ENCODE data around the gene HOMEZ.
A peak's percentile ranks its signal among the peaks of the same experiment; 100 is the strongest.

Gene HOMEZ

DNA sequence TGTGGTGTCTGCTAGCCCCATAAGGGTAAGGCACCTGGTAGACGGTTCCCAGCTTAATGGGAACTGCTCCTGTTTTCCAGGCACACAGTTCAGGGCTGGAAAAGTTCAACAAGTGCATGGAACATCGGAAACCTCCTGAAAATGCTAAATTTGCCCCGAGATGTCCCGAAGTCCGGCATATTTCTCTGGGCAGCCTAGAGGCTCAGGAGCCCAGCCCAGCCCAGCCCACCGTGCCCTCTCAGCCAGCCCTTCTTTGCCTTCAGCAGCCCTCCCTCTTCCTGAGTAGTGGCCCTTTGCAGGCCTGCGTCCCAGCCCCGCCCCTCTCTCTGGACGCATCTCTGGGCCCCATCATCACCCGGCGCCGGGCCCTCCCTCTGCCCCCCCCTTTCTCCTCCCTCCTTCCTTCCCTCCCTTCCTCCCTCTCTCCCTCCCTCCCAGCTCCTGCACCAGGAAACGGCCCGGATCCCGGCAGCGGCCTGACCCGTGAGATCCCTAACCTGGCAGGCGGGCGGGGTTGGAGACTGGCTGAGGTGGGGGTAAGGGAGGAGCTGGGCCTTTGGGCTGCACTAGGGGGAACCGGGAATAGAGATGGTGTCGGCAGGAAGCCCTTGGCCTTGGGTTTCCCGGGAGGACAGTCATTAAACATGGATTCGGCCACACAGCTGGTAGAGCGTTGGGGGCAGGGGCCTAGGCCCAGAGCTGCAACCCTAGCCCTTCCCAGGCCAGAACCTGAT is 20.6 kb upstream of the HOMEZ start, which contains the start of gene BCL2L2:
TSS of gene BCL2L2 (plus strand) at position 422 of the 734 bp plus-strand sequence. CDS start 935 bp downstream, outside the sequence.
- H3K4me3 ChIP-seq (ENCODE audit: control insufficient read depth in 1 of 7, extremely low read depth in 1 of 7, insufficient read depth in 4 of 7, low read depth in 2 of 7, low read length in 6 of 7), result peak within 1 kb of the TSS; percentile 57 to 95 (median 77)
- ChIA-PET CTCF (interaction anchor here (1.0 to 20.4 kb wide), 8 partner anchors 11 to 119 kb away, joined by 3 to 177 read pairs (median 3); partner anchors contain the start of gene PABPN1), POLR2A (interaction anchor here (0.6 to 2.8 kb wide), 3 partner anchors 15 to 37 kb away, joined by 3 to 13 read pairs (median 3); partner anchors contain the start of genes HOMEZ and PABPN1)
- H3K27me3 ChIP-seq (replicated peaks in 2 of 5; ENCODE audit: control insufficient read depth in 4 of 5, insufficient read depth in 5 of 5, low read length in 4 of 5), result no peaks in the 10 kb centered on the region
- no peaks in the 10 kb centered on the region for H3K9me3 ChIP-seq (ENCODE audit: control extremely low read depth in 1 of 5, control insufficient read depth in 4 of 5, insufficient read depth in 2 of 5, low read depth in 1 of 5, low read length in 4 of 5)
- peaks cover 6 to 48% (median 37%) of the 10 kb centered on the region in 4 experiments for H3K4me1 ChIP-seq (ENCODE audit: control extremely low read depth in 1 of 4, control insufficient read depth in 4 of 4, insufficient read depth in 4 of 4, low read length in 3 of 4)
- 0% methylated on average over 17 of the region's 24 CpGs for WGBS (ENCODE audit: insufficient coverage)
- peak within 1 kb of the TSS; percentile 72 to 93 for H3K27ac ChIP-seq (ENCODE audit: insufficient read depth in 1 of 2, low read depth in 1 of 2, low read length in 2 of 2, poor library complexity in 1 of 2, severe bottlenecking in 2 of 2)
- peaks cover 2 to 32% (median 21%) of the 10 kb centered on the region in 4 experiments for H3K36me3 ChIP-seq (ENCODE audit: control insufficient read depth in 4 of 4, insufficient read depth in 4 of 4, low read length in 3 of 4)
- DNase-seq, result peak; percentile 69 to 82 (median 74)

DNA sequence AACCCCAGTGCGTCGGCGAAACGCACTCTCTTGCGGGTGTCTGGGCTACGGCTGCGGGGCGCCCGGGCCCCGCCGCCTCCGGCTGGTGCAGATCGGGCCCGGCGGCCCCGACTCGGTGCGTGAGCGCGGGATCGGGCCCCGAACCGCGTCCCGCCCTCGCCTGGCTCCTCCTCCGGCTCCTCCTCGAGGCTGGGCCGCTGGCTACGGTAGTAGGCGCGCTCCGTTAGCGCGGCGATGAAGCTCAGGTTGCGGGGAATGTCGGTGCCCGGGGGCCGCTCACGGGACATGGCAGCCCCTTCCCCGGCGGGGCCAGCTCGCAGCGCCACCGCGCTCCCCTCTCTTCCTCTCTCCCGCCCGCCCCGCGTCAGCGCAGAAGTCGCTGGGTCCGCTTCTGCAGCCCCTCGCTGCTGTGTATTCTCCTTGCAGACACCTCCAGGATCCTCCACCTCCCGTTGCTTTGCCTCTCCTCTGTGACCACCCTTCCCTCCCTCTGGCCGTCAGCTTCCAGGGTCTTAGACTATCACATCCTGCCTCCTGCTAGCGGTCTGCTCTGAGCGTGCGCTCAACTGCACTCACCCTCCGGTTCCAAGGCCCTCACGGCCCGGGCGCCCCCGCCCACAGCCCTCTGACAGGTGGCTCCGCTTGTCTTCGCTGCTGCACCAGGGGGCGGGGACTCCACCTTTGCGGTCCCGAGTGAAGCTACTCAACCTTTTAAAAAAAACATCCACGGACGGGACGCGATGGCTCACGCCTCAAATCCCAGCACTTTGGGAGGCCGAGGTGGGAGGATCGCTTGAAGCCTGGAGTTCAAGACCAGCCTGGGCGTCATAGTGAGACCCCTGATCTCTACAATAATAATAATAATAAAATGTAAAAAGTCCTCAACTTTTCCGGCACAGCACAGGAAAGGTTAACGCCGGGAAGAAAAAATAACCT is 16.6 kb upstream of the HOMEZ start, which contains the start of gene PPP1R3E:
TSS of gene PPP1R3E (minus strand) at position 570 of the 936 bp plus-strand sequence. CDS start at position 287, 283 bp downstream.
- peak; percentile 78 to 89 (median 84) for DNase-seq
- Histone ChIP-seq H3K36me3 (ENCODE audit: control insufficient read depth in 4 of 4, insufficient read depth in 4 of 4, low read length in 3 of 4) (peaks cover 0 to 18% (median 7%) of the 10 kb centered on the region in 4 experiments), H3K27ac (ENCODE audit: insufficient read depth in 1 of 2, low read depth in 1 of 2, low read length in 2 of 2, poor library complexity in 1 of 2, severe bottlenecking in 2 of 2) (peak within 1 kb of the TSS; percentile 47 to 84), H3K4me1 (ENCODE audit: control extremely low read depth in 1 of 4, control insufficient read depth in 4 of 4, insufficient read depth in 4 of 4, low read length in 3 of 4) (peaks cover 16 to 56% (median 46%) of the 10 kb centered on the region in 4 experiments), H3K27me3 (replicated peaks in 2 of 5; ENCODE audit: control insufficient read depth in 4 of 5, insufficient read depth in 5 of 5, low read length in 4 of 5) (no peaks in the 10 kb centered on the region), H3K4me3 (ENCODE audit: control insufficient read depth in 1 of 7, extremely low read depth in 1 of 7, insufficient read depth in 4 of 7, low read depth in 2 of 7, low read length in 6 of 7) (peak within 1 kb of the TSS; percentile 72 to 95 (median 83)), H3K9me3 (ENCODE audit: control extremely low read depth in 1 of 5, control insufficient read depth in 4 of 5, insufficient read depth in 2 of 5, low read depth in 1 of 5, low read length in 4 of 5) (no peaks in the 10 kb centered on the region)
- CTCF ChIA-PET, result interaction anchor here (0.6 to 20.4 kb wide), 10 partner anchors 8 to 234 kb away, joined by 3 to 177 read pairs (median 13); partner anchors contain the start of genes HOMEZ and PABPN1
- POLR2A ChIA-PET, result interaction anchor here (1.3 to 3.7 kb wide), 4 partner anchors 15 to 77 kb away, joined by 5 to 38 read pairs (median 8); partner anchors contain the start of genes HOMEZ and PABPN1
- 1% methylated on average over 56 of the region's 81 CpGs for WGBS (ENCODE audit: insufficient coverage)

DNA sequence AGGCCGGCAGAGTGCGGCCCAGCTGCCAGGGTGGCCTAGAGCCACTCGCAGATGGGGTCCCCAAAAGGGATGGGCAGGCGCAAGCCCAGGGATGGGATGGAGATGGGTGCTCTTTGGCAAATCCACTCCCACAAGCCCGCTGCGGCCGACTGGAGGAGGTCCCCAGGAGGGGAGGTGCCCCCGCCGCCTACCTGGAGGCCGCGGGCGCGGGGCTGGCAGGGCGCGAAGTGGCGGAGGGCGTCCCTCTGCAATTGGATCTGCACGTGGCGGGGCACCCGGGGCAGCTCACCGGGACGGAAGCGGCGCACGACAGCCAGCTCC is 16.0 kb upstream of the HOMEZ start:
- H3K4me3 ChIP-seq (ENCODE audit: control insufficient read depth in 1 of 7, extremely low read depth in 1 of 7, insufficient read depth in 4 of 7, low read depth in 2 of 7, low read length in 6 of 7), result peak overlapping the region; percentile 72 to 95 (median 83)
- CTCF ChIA-PET, result interaction anchor here (0.8 to 20.4 kb wide), 10 partner anchors 9 to 38 kb away, joined by 3 to 177 read pairs (median 13); partner anchors contain the start of genes HOMEZ and PABPN1
- H3K36me3 ChIP-seq (ENCODE audit: control insufficient read depth in 4 of 4, insufficient read depth in 4 of 4, low read length in 3 of 4), result peaks cover under 1 to 24% (median 10%) of the 10 kb centered on the region in 4 experiments
- H3K27me3 ChIP-seq (replicated peaks in 2 of 5; ENCODE audit: control insufficient read depth in 4 of 5, insufficient read depth in 5 of 5, low read length in 4 of 5), result no peaks in the 10 kb centered on the region
- no peak for DNase-seq
- peak overlapping the region; percentile 47 to 84 for H3K27ac ChIP-seq (ENCODE audit: insufficient read depth in 1 of 2, low read depth in 1 of 2, low read length in 2 of 2, poor library complexity in 1 of 2, severe bottlenecking in 2 of 2)
- no peaks in the 10 kb centered on the region for H3K9me3 ChIP-seq (ENCODE audit: control extremely low read depth in 1 of 5, control insufficient read depth in 4 of 5, insufficient read depth in 2 of 5, low read depth in 1 of 5, low read length in 4 of 5)
- POLR2A ChIA-PET, result interaction anchor here (1.1 to 3.7 kb wide), 6 partner anchors 15 to 78 kb away, joined by 3 to 38 read pairs (median 6); partner anchors contain the start of genes HOMEZ and PABPN1
- peaks cover 16 to 49% (median 40%) of the 10 kb centered on the region in 4 experiments for H3K4me1 ChIP-seq (ENCODE audit: control extremely low read depth in 1 of 4, control insufficient read depth in 4 of 4, insufficient read depth in 4 of 4, low read length in 3 of 4)
- WGBS (ENCODE audit: insufficient coverage), result 0% methylated on average over 21 of the region's 25 CpGs

DNA sequence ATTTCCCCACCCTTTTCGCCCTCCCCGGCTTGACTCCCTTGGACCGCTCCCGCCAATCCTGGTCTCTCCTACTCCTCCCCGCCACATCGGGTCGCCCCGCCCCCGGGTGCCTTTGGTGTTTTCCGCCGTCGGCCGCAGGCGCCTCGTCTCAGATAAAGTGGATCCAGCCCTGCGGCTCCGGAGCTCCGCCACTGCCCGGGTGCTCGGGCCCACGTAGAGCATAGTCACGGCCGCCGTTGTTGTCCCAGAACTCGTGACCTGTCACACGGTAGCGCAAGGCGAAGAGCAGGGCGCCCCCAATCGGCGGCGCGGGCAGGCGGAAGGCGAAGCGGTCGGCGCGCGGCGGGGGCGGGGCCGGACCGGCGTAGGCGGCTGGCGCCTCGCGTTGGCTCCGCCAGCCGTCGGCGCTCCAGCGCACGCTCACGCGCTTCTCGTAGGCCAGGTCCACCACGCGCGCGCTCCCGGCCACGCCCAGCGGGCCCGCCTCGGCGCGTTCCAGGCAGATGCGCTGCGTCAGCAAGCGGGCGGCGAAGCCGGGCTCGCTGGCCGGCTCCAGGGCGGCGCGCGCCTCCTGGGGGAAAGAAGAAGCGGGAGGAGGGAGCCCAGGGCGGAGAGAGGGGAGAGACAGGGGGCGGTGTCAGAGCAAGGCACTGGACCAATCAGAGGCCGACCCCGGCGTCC is 15.5 kb upstream of the HOMEZ start:
- CTCF ChIA-PET, result interaction anchor here (0.8 to 20.4 kb wide), 15 partner anchors 9 to 192 kb away, joined by 3 to 177 read pairs (median 5); partner anchors contain the start of genes CMTM5, HOMEZ and PABPN1

DNA sequence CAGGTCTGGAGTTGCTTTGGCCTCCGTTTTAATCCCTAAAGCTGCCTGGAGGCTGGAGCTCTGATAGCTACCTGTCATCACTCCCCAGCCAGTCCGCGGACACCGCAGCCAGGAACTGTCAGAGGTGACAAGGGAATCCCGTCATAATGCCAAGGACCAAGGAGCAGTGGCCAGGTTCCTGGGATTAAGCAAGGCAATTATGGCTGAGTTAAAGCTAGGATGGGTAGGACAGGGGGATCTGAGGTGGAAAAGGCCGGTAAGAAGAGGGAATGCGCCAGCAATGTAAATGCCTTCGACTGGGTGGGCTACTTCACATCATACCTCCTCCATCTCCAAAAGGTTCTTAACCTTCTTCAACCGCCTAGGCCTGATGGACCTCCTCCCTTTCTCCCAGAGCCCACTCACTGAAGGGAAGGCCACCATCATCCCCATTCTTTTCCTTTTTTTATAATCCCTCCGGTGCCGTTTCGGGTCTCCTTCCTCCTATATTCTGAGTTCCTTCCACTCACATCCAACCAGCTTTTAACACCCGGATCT is 14.8 kb upstream of the HOMEZ start:
- 10% methylated on average over 8 of the region's 13 CpGs for WGBS (ENCODE audit: insufficient coverage)
- CTCF ChIA-PET, result interaction anchor here (0.7 to 20.4 kb wide), 16 partner anchors 10 to 192 kb away, joined by 3 to 177 read pairs (median 6); partner anchors contain the start of genes CMTM5, HOMEZ and PABPN1
- H3K4me1 ChIP-seq (ENCODE audit: control extremely low read depth in 1 of 4, control insufficient read depth in 4 of 4, insufficient read depth in 4 of 4, low read length in 3 of 4), result peaks cover 10 to 42% (median 31%) of the 10 kb centered on the region in 4 experiments

More for the DNA sequence above, 15.5 kb upstream of the HOMEZ start:
- POLR2A ChIA-PET, result interaction anchor here (0.8 to 3.7 kb wide), 9 partner anchors 12 to 78 kb away, joined by 3 to 38 read pairs (median 4); partner anchors contain the start of genes HOMEZ and PABPN1
- Histone ChIP-seq H3K4me1 (ENCODE audit: control extremely low read depth in 1 of 4, control insufficient read depth in 4 of 4, insufficient read depth in 4 of 4, low read length in 3 of 4) (peaks cover 16 to 49% (median 37%) of the 10 kb centered on the region in 4 experiments), H3K4me3 (ENCODE audit: control insufficient read depth in 1 of 7, extremely low read depth in 1 of 7, insufficient read depth in 4 of 7, low read depth in 2 of 7, low read length in 6 of 7) (peak overlapping the region; percentile 83 to 95 (median 91)), H3K9me3 (ENCODE audit: control extremely low read depth in 1 of 5, control insufficient read depth in 4 of 5, insufficient read depth in 2 of 5, low read depth in 1 of 5, low read length in 4 of 5) (no peaks in the 10 kb centered on the region), H3K36me3 (ENCODE audit: control insufficient read depth in 4 of 4, insufficient read depth in 4 of 4, low read length in 3 of 4) (peaks cover 4 to 29% (median 13%) of the 10 kb centered on the region in 4 experiments), H3K27me3 (replicated peaks in 2 of 5; ENCODE audit: control insufficient read depth in 4 of 5, insufficient read depth in 5 of 5, low read length in 4 of 5) (no peaks in the 10 kb centered on the region), H3K27ac (ENCODE audit: insufficient read depth in 1 of 2, low read depth in 1 of 2, low read length in 2 of 2, poor library complexity in 1 of 2, severe bottlenecking in 2 of 2) (peak overlapping the region; percentile 64 to 90)
- DNase-seq, result peak; percentile 98 to 99 (median 99)
- under 1% methylated on average over 81 of the region's 87 CpGs for WGBS (ENCODE audit: insufficient coverage)

More for the DNA sequence above, 14.8 kb upstream of the HOMEZ start:
- Histone ChIP-seq H3K27me3 (replicated peaks in 2 of 5; ENCODE audit: control insufficient read depth in 4 of 5, insufficient read depth in 5 of 5, low read length in 4 of 5) (no peaks in the 10 kb centered on the region), H3K4me3 (ENCODE audit: control insufficient read depth in 1 of 7, extremely low read depth in 1 of 7, insufficient read depth in 4 of 7, low read depth in 2 of 7, low read length in 6 of 7) (peak overlapping the region; percentile 44 to 95 (median 86)), H3K36me3 (ENCODE audit: control insufficient read depth in 4 of 4, insufficient read depth in 4 of 4, low read length in 3 of 4) (peaks cover 4 to 29% (median 16%) of the 10 kb centered on the region in 4 experiments), H3K27ac (ENCODE audit: insufficient read depth in 1 of 2, low read depth in 1 of 2, low read length in 2 of 2, poor library complexity in 1 of 2, severe bottlenecking in 2 of 2) (peak overlapping the region; percentile 74 to 90), H3K9me3 (ENCODE audit: control extremely low read depth in 1 of 5, control insufficient read depth in 4 of 5, insufficient read depth in 2 of 5, low read depth in 1 of 5, low read length in 4 of 5) (no peaks in the 10 kb centered on the region)
- POLR2A ChIA-PET, result interaction anchor here (0.8 to 3.7 kb wide), 8 partner anchors 12 to 79 kb away, joined by 3 to 38 read pairs (median 4); partner anchors contain the start of genes HOMEZ and PABPN1
- DNase-seq, result peak in 1 of 3 donors; percentile 33
